ENCODE measurements around the gene GPRIN2. TPM values are rescaled to one million over a fixed set of nuclear protein-coding genes. Genes with fewer than 3 reads are reported as not detected.
"Not testable (repeated sequence)": the region's sequence is repeated elsewhere in the genome, so short reads cannot be mapped to it uniquely, and the experiment has no call there.

Gene GPRIN2
- total and polyA plus RNA-seq, 4 donors: 0.09 to 1.3 (median 0.15) TPM; not detected in 1

- Histone ChIP-seq H3K27ac (ENCODE audit: low read depth in 1 of 2, low read length in 2 of 2) (no peak overlapping the region), H3K27me3 (ENCODE audit: control insufficient read depth in 4 of 4, insufficient read depth in 4 of 4, low read length in 3 of 4) (peaks cover 0 to 3% (median 0%) of the 10 kb centered on the region in 4 donors), H3K9me3 (ENCODE audit: control insufficient read depth in 4 of 4, low read length in 3 of 4) (no peaks in the 10 kb centered on the region), H3K4me1 (ENCODE audit: control insufficient read depth in 4 of 4, insufficient read depth in 4 of 4, low read length in 3 of 4) (no peaks in the 10 kb centered on the region), H3K9ac (ENCODE audit: low read depth in 1 of 2, low read length in 2 of 2) (no peak overlapping the region), H3K36me3 (ENCODE audit: control insufficient read depth in 4 of 4, insufficient read depth in 3 of 4, low read depth in 1 of 4, low read length in 3 of 4) (no peaks in the 10 kb centered on the region), H3K4me3 (ENCODE audit: low read depth in 1 of 3, low read length in 3 of 3) (no peak overlapping the region)
- no peak for TF ChIP-seq EGR1 (IDR thresholded peaks at IDR 0.05; ENCODE audit: low read depth in 2 of 2)
- TF ChIP-seq MAX (IDR thresholded peaks at IDR 0.05): no peak
- TF ChIP-seq ZBTB33 (IDR thresholded peaks at IDR 0.05): no peak
- TF ChIP-seq YY1 (IDR thresholded peaks at IDR 0.05): no peak
- TF ChIP-seq TAF1 (conservative IDR thresholded peaks at IDR 0.05): no peak
- no peak for TF ChIP-seq SP1 (IDR thresholded peaks at IDR 0.05)
- TF ChIP-seq GABPA (IDR thresholded peaks at IDR 0.05 in 1 of 2, conservative IDR thresholded peaks at IDR 0.05 in 1 of 2): no peak
- no peak for TF ChIP-seq FOXA1 (IDR thresholded peaks at IDR 0.05)
- no peak for TF ChIP-seq REST (IDR thresholded peaks at IDR 0.05)
- WGBS: 91% methylated on average over 6 of the region's 6 CpGs
- no peak for DNase-seq (ENCODE audit: low spot score)
Observed at GRCh38 chr10:46536171-46536570, 20.3 kb downstream of the GPRIN2 start.

GRCh38 chr10:46534828-46535524, 21.5 kb downstream of the GPRIN2 start:
- Histone ChIP-seq H3K9ac (ENCODE audit: low read depth in 1 of 2, low read length in 2 of 2) (no peak overlapping the region), H3K27me3 (ENCODE audit: control insufficient read depth in 4 of 4, insufficient read depth in 4 of 4, low read length in 3 of 4) (peaks cover 0 to 3% (median 0%) of the 10 kb centered on the region in 4 donors), H3K36me3 (ENCODE audit: control insufficient read depth in 4 of 4, insufficient read depth in 3 of 4, low read depth in 1 of 4, low read length in 3 of 4) (no peaks in the 10 kb centered on the region), H3K27ac (ENCODE audit: low read depth in 1 of 2, low read length in 2 of 2) (no peak overlapping the region), H3K4me3 (ENCODE audit: low read depth in 1 of 3, low read length in 3 of 3) (no peak overlapping the region), H3K9me3 (ENCODE audit: control insufficient read depth in 4 of 4, low read length in 3 of 4) (no peaks in the 10 kb centered on the region), H3K4me1 (ENCODE audit: control insufficient read depth in 4 of 4, insufficient read depth in 4 of 4, low read length in 3 of 4) (no peaks in the 10 kb centered on the region)
- 84% methylated on average over 6 of the region's 6 CpGs for WGBS
- DNase-seq (ENCODE audit: low spot score): no peak
- TF ChIP-seq GABPA (IDR thresholded peaks at IDR 0.05 in 1 of 2, conservative IDR thresholded peaks at IDR 0.05 in 1 of 2) (no peak), HNF4A (conservative IDR thresholded peaks at IDR 0.05) (no peak), YY1 (IDR thresholded peaks at IDR 0.05) (no peak), FOXA2 (IDR thresholded peaks at IDR 0.05) (no peak), HNF4G (IDR thresholded peaks at IDR 0.05) (no peak)

- not testable (repeated sequence) for H3K4me1 ChIP-seq (ENCODE audit: control insufficient read depth in 4 of 4, insufficient read depth in 4 of 4, low read length in 3 of 4); H3K9ac ChIP-seq (ENCODE audit: low read depth in 1 of 2, low read length in 2 of 2); H3K27ac ChIP-seq (ENCODE audit: low read depth in 1 of 2, low read length in 2 of 2); DNase-seq (ENCODE audit: low spot score); H3K4me3 ChIP-seq (ENCODE audit: low read depth in 1 of 3, low read length in 3 of 3); H3K27me3 ChIP-seq (ENCODE audit: control insufficient read depth in 4 of 4, insufficient read depth in 4 of 4, low read length in 3 of 4); H3K9me3 ChIP-seq (ENCODE audit: control insufficient read depth in 4 of 4, low read length in 3 of 4); H3K36me3 ChIP-seq (ENCODE audit: control insufficient read depth in 4 of 4, insufficient read depth in 3 of 4, low read depth in 1 of 4, low read length in 3 of 4)
- WGBS: 58% methylated on average over 1 of the region's 1 CpG
Observed at GRCh38 chr10:46532256-46532655, 24.2 kb downstream of the GPRIN2 start.

Data from liver (tissue), 9 donors.